HL-60 (cell line): ENCODE results near the gene DUSP22.

ENCODE experiments used
- DNase-seq, 2 experiments: peaks; one replicate each; pipeline ENCODE4 v3.0.0-alpha.2; 2010 to 2020; ENCODE audit warnings: low read depth in 1 of 2, low spot score in 1 of 2
- H3K27ac ChIP-seq: fragments of 250-450 bp; sonication (Bioruptor Pico); replicated peaks from 2 replicates; pipeline ENCODE4 v1.5.1; 2020; ENCODE audit warnings: mild to moderate bottlenecking, moderate library complexity
- H3K27me3 ChIP-seq: fragments of 250-450 bp; sonication (Bioruptor Pico); 2 replicates; pipeline ENCODE4 v1.5.1; 2021; ENCODE audit warnings: mild to moderate bottlenecking, moderate library complexity; ENCODE audit not compliant: insufficient read depth, poor library complexity, severe bottlenecking
- H3K4me3 ChIP-seq: replicated peaks from 2 replicates; pipeline ENCODE4 v1.5.1; 2011; ENCODE audit warnings: mild to moderate bottlenecking, control low read depth, low read length; ENCODE audit not compliant: insufficient read depth
- GABPA ChIP-seq: IDR thresholded peaks from 2 replicates; pipeline ENCODE4 v1.6.1; 2012; ENCODE audit warnings: low read depth
- POLR2AphosphoS5 ChIP-seq: IDR thresholded peaks from 2 replicates; pipeline ENCODE4 v1.6.1; 2012; ENCODE audit warnings: low read depth
- SPI1 ChIP-seq: IDR thresholded peaks from 2 replicates; pipeline ENCODE4 v1.6.1; 2012; ENCODE audit warnings: low read depth, mild to moderate bottlenecking, borderline replicate concordance
- TF ChIP-seq, protein P1 (sequence below): IDR thresholded peaks from 2 replicates; pipeline ENCODE4 v1.6.1; 2012; ENCODE audit warnings: low read depth; ENCODE audit not compliant: insufficient replicate concordance
- TF ChIP-seq, protein P2 (sequence below): IDR thresholded peaks from one replicate; pipeline ENCODE4 v1.5.1; 2011; ENCODE audit warnings: low read length, control low read depth, inconsistent platforms; ENCODE audit not compliant: insufficient read depth

DUSP22 gene

DNA sequence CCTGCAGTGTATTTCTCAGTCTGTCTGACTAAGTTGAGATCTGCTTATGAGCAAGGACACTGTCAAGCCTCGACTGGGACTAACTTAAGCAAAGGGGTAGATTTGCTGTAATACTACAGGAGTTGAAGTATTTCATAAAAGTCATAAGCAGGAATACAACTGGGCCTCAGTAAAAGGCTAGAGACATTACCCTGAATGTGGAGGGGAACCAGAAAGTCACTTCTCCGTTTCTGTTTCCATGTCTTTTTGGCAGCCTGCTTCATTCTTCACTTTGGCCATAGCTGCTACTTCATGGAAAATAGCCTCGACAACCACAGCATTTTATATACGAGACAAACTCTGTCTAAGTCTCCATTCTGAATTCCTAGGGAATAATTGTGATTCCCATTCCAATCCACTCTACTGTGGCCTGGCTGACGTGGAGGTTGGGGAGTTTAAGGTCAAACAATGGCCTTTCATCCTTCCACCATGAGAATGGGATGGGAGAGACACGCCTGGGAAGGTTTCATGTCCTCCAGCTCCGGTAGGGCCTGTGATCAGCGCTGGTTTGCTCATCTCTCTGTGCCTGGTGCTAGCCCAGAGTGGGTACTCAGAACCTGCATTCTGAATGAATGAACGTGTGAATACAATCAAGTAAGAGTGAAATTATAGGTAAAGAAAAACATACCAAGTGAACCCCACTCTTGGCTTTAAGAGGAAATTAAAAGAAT lies 37.1 kb upstream of the DUSP22 start:
- H3K27ac ChIP-seq: no peak overlapping the region
- H3K4me3 ChIP-seq: no peak overlapping the region
- H3K27me3 ChIP-seq: no peaks in the 10 kb centered on the region
- no peak for DNase-seq
- TF ChIP-seq SPI1 (no peak), GABPA (no peak), POLR2AphosphoS5 (no peak)
- TF ChIP-seq, protein P1, sequence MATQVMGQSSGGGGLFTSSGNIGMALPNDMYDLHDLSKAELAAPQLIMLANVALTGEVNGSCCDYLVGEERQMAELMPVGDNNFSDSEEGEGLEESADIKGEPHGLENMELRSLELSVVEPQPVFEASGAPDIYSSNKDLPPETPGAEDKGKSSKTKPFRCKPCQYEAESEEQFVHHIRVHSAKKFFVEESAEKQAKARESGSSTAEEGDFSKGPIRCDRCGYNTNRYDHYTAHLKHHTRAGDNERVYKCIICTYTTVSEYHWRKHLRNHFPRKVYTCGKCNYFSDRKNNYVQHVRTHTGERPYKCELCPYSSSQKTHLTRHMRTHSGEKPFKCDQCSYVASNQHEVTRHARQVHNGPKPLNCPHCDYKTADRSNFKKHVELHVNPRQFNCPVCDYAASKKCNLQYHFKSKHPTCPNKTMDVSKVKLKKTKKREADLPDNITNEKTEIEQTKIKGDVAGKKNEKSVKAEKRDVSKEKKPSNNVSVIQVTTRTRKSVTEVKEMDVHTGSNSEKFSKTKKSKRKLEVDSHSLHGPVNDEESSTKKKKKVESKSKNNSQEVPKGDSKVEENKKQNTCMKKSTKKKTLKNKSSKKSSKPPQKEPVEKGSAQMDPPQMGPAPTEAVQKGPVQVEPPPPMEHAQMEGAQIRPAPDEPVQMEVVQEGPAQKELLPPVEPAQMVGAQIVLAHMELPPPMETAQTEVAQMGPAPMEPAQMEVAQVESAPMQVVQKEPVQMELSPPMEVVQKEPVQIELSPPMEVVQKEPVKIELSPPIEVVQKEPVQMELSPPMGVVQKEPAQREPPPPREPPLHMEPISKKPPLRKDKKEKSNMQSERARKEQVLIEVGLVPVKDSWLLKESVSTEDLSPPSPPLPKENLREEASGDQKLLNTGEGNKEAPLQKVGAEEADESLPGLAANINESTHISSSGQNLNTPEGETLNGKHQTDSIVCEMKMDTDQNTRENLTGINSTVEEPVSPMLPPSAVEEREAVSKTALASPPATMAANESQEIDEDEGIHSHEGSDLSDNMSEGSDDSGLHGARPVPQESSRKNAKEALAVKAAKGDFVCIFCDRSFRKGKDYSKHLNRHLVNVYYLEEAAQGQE: no peak
- TF ChIP-seq, protein P2, sequence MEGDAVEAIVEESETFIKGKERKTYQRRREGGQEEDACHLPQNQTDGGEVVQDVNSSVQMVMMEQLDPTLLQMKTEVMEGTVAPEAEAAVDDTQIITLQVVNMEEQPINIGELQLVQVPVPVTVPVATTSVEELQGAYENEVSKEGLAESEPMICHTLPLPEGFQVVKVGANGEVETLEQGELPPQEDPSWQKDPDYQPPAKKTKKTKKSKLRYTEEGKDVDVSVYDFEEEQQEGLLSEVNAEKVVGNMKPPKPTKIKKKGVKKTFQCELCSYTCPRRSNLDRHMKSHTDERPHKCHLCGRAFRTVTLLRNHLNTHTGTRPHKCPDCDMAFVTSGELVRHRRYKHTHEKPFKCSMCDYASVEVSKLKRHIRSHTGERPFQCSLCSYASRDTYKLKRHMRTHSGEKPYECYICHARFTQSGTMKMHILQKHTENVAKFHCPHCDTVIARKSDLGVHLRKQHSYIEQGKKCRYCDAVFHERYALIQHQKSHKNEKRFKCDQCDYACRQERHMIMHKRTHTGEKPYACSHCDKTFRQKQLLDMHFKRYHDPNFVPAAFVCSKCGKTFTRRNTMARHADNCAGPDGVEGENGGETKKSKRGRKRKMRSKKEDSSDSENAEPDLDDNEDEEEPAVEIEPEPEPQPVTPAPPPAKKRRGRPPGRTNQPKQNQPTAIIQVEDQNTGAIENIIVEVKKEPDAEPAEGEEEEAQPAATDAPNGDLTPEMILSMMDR: no peak

DNA sequence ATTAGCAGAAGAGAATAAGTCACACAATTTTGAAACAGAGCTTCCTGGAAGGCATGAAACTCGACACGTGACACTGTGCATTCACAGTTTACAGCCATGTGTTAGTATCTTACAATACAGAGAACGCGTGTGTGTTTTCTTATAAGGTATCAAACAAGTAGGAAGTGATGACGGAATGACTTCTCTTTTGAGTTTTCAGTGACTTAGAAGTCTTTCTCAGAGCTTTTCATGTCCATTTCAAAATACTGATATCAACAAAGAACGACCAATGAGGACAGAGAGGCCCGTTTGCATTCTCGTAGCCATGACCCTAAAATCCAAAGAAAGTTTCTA lies 36.6 kb upstream of the DUSP22 start:
- H3K4me3 ChIP-seq: no peak overlapping the region
- no peak for DNase-seq
- no peaks in the 10 kb centered on the region for H3K27me3 ChIP-seq
- no peak overlapping the region for H3K27ac ChIP-seq
- TF ChIP-seq SPI1 (no peak), GABPA (no peak), POLR2AphosphoS5 (no peak)
- TF ChIP-seq, protein P1: no peak
- TF ChIP-seq, protein P2: no peak

DNA sequence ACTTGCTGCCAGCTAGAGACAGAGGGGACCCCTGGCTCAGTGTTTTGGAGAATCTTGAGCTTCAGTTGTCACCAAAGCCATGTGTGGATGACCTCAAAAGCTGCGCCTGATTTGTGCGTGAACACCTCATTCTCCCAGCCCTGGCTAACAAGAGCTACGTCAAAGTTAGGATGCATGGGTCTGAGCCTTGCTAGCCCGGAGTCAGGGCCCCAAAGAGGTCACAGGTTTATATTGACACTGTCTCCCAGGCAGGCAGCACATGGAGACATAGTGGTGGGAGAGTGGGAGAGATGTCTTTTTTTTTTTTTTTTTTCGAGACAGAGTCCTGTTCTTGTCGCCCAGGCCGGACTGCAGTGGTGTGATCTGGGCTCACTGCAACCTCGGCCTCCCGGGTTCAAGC lies 36.1 kb upstream of the DUSP22 start:
- Histone ChIP-seq H3K27me3 (no peaks in the 10 kb centered on the region), H3K4me3 (no peak overlapping the region), H3K27ac (no peak overlapping the region)
- TF ChIP-seq, protein P1: no peak
- TF ChIP-seq GABPA: no peak
- TF ChIP-seq SPI1: no peak
- TF ChIP-seq POLR2AphosphoS5: no peak
- TF ChIP-seq, protein P2: no peak
- no peak for DNase-seq
